ENCODE data around the gene BBC3.
"Not testable (repeated sequence)": the region's sequence is repeated elsewhere in the genome, so short reads cannot be mapped to it uniquely, and the experiment has no call there.

GRCh38 chr19:47276513-47276912 lies 45.5 kb upstream of the BBC3 start:
- TF ChIP-seq, protein P1, sequence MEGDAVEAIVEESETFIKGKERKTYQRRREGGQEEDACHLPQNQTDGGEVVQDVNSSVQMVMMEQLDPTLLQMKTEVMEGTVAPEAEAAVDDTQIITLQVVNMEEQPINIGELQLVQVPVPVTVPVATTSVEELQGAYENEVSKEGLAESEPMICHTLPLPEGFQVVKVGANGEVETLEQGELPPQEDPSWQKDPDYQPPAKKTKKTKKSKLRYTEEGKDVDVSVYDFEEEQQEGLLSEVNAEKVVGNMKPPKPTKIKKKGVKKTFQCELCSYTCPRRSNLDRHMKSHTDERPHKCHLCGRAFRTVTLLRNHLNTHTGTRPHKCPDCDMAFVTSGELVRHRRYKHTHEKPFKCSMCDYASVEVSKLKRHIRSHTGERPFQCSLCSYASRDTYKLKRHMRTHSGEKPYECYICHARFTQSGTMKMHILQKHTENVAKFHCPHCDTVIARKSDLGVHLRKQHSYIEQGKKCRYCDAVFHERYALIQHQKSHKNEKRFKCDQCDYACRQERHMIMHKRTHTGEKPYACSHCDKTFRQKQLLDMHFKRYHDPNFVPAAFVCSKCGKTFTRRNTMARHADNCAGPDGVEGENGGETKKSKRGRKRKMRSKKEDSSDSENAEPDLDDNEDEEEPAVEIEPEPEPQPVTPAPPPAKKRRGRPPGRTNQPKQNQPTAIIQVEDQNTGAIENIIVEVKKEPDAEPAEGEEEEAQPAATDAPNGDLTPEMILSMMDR (IDR thresholded peaks at IDR 0.05 in 4 of 5, conservative IDR thresholded peaks at IDR 0.05 in 1 of 5), result not testable (repeated sequence)
- not testable (repeated sequence) for TF ChIP-seq POLR2A (IDR thresholded peaks at IDR 0.05)

All from gastrocnemius medialis (tissue), 4 donors.